Stimulated activated CD4-positive, alpha-beta T cell treated with anti-CD3 and anti-CD28 coated beads, Interleukin-12 subunit alpha, Interleukin-12 subunit beta, amount 100 ng/mL, for 48 hours (primary cell): ENCODE measurements around the gene RGS3.
A peak's percentile ranks its signal among the peaks of the same experiment; 100 is the strongest.
"Not testable (repeated sequence)": the region's sequence is repeated elsewhere in the genome, so short reads cannot be mapped to it uniquely, and the experiment has no call there.

ENCODE experiments used
- DNase-seq, 3 donors: peaks; one replicate each; pipeline ENCODE4 v3.0.0-alpha.2; 2020; ENCODE audit warnings: low read depth in 2 of 3, low spot score in 1 of 3

The RGS3 gene

GRCh38 chr9:113545068-113545467 is 81.5 kb downstream of the RGS3 start:
- DNase-seq = no peak

- no peak for DNase-seq
Observed at GRCh38 chr9:113546566-113546965, 83.0 kb downstream of the RGS3 start.

GRCh38 chr9:113547501-113547900 is 84.0 kb downstream of the RGS3 start:
- DNase-seq = no peak

- peak in 2 of 3 donors; percentile 12 to 30 for DNase-seq
Observed at GRCh38 chr9:113548221-113549041, 84.9 kb downstream of the RGS3 start.

- DNase-seq = not testable (repeated sequence)
Observed at GRCh38 chr9:113549892-113550291, 86.4 kb downstream of the RGS3 start.

- no peak for DNase-seq
Observed at GRCh38 chr9:113556877-113557593, 93.5 kb downstream of the RGS3 start.

GRCh38 chr9:113558632-113559502 is 95.3 kb downstream of the RGS3 start:
- DNase-seq = no peak

GRCh38 chr9:113559834-113560800 is 96.6 kb downstream of the RGS3 start:
- DNase-seq = no peak

- DNase-seq = no peak
Observed at GRCh38 chr9:113562653-113563381, 99.3 kb downstream of the RGS3 start.

- DNase-seq = no peak
Observed at GRCh38 chr9:113563826-113564497, 100.4 kb downstream of the RGS3 start.

- DNase-seq = no peak
Observed at GRCh38 chr9:113564498-113565237, 101.1 kb downstream of the RGS3 start.

- no peak for DNase-seq
Observed at GRCh38 chr9:113566016-113566711, 102.6 kb downstream of the RGS3 start.

GRCh38 chr9:113566712-113567071 is 103.2 kb downstream of the RGS3 start:
- no peak for DNase-seq

GRCh38 chr9:113567361-113568080 is 104.0 kb downstream of the RGS3 start:
- no peak for DNase-seq

- DNase-seq = no peak
Observed at GRCh38 chr9:113568081-113568435, 104.5 kb downstream of the RGS3 start.

- no peak for DNase-seq
Observed at GRCh38 chr9:113568571-113569321, 105.2 kb downstream of the RGS3 start.
